ENCODE data around the gene DCTN1. TPM values are rescaled to one million over a fixed set of nuclear protein-coding genes. Genes with fewer than 3 reads are reported as not detected.

Gene DCTN1
- total and polyA plus RNA-seq, 2 donors from 2014 or later, result 134 to 191 TPM

DNA sequence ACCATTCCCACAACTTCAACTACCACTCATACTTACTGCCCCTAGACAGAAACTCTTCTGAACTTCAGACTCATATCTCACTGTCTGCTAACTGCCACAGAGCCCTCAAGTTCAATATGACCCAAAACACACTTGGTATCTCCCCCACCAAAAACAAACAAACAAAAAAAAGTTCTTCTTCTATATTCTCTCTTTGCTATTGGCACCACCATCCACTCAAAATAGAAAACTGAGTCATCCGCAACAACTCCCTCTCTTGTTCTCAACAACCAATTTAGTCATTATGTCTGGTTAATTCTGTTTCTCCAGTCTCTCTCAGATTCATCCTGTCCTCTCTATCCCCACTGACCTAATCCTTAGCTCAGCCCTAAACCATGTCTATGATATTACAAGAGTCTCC, 7.2 kb upstream of the DCTN1 start:
- no peak overlapping the region for H3K9ac ChIP-seq (ENCODE audit: low read length in 3 of 3)
- H3K4me1 ChIP-seq (ENCODE audit: control insufficient read depth in 2 of 3, insufficient read depth in 2 of 3, low read depth in 1 of 3, low read length in 3 of 3), result peaks cover 8 to 13% (median 9%) of the 10 kb centered on the region in 3 donors

DNA sequence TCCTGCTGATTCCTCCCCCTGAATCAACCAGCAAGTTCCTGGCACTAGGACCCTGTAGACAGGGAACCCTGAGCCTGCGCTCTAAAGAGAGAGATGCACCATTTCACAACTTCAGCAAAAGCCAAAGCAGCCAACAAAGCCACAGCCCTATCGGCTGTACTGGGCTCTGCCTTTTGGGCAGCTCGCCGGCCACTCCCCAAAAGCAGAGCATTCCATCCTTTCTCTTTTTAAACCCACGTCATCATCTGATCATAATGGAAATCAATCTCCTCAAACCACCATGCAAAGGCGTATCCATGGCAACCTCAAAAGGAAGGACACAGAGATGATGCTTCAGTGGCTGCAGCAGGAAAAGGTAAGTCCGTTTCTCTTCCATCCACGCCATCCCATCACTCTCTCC, 5.3 kb upstream of the DCTN1 start:
- Histone ChIP-seq H3K9ac (ENCODE audit: low read length in 3 of 3) (no peak overlapping the region), H3K4me1 (ENCODE audit: control insufficient read depth in 2 of 3, insufficient read depth in 2 of 3, low read depth in 1 of 3, low read length in 3 of 3) (peaks cover 6 to 11% (median 7%) of the 10 kb centered on the region in 3 donors), H3K36me3 (ENCODE audit: control insufficient read depth in 2 of 3, insufficient read depth in 3 of 3, low read length in 3 of 3) (no peaks in the 10 kb centered on the region), H3K4me3 (ENCODE audit: low read length in 3 of 3) (no peak overlapping the region), H3K27ac (ENCODE audit: low read depth in 2 of 2, low read length in 2 of 2) (no peak overlapping the region), H3K9me3 (ENCODE audit: control insufficient read depth in 2 of 3, insufficient read depth in 1 of 3, low read length in 3 of 3) (no peaks in the 10 kb centered on the region), H3K27me3 (ENCODE audit: control insufficient read depth, insufficient read depth, low read length) (no peaks in the 10 kb centered on the region)
- no peak for FAIRE-seq
- TF ChIP-seq, protein P1, sequence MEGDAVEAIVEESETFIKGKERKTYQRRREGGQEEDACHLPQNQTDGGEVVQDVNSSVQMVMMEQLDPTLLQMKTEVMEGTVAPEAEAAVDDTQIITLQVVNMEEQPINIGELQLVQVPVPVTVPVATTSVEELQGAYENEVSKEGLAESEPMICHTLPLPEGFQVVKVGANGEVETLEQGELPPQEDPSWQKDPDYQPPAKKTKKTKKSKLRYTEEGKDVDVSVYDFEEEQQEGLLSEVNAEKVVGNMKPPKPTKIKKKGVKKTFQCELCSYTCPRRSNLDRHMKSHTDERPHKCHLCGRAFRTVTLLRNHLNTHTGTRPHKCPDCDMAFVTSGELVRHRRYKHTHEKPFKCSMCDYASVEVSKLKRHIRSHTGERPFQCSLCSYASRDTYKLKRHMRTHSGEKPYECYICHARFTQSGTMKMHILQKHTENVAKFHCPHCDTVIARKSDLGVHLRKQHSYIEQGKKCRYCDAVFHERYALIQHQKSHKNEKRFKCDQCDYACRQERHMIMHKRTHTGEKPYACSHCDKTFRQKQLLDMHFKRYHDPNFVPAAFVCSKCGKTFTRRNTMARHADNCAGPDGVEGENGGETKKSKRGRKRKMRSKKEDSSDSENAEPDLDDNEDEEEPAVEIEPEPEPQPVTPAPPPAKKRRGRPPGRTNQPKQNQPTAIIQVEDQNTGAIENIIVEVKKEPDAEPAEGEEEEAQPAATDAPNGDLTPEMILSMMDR (IDR thresholded peaks at IDR 0.05; ENCODE audit: borderline replicate concordance, extremely low read depth, insufficient read depth), result no peak
- intact Hi-C loops (cut with DNase I), result no loop called here
- DNase-seq, result peak in 1 of 5 donors; percentile 12

More for the DNA sequence above, 7.2 kb upstream of the DCTN1 start:
- TF ChIP-seq, protein P1 (IDR thresholded peaks at IDR 0.05; ENCODE audit: borderline replicate concordance, extremely low read depth, insufficient read depth), result no peak
- Histone ChIP-seq H3K36me3 (ENCODE audit: control insufficient read depth in 2 of 3, insufficient read depth in 3 of 3, low read length in 3 of 3) (no peaks in the 10 kb centered on the region), H3K9me3 (ENCODE audit: control insufficient read depth in 2 of 3, insufficient read depth in 1 of 3, low read length in 3 of 3) (no peaks in the 10 kb centered on the region), H3K27me3 (ENCODE audit: control insufficient read depth, insufficient read depth, low read length) (no peaks in the 10 kb centered on the region), H3K4me3 (ENCODE audit: low read length in 3 of 3) (no peak overlapping the region), H3K27ac (ENCODE audit: low read depth in 2 of 2, low read length in 2 of 2) (no peak overlapping the region)
- intact Hi-C loops (cut with DNase I), result no loop called here
- no peak for DNase-seq
- no peak for FAIRE-seq

DNA sequence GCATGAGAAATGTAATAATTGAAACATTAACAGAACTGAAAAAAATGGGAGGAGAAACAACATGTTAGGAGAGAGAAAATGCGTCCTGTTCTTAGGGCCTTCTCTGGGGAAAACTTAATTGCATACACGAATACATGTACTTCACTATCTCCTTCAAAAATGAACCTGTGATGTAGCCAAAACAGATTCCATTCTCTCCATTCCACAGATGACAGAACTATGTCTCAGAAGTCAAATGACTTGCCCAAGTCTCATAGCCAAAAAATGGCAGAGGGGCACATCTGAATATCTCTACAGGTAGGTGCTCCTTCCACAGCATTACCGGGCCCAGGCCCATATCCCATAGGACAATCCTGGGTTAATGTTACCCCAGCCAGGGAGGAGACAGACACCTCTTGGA, 3.9 kb upstream of the DCTN1 start:
- FAIRE-seq (no peak), DNase-seq (no peak)
- no peak overlapping the region for H3K9ac ChIP-seq (ENCODE audit: low read length in 3 of 3)
- H3K9me3 ChIP-seq (ENCODE audit: control insufficient read depth in 2 of 3, insufficient read depth in 1 of 3, low read length in 3 of 3), result no peaks in the 10 kb centered on the region
- H3K27ac ChIP-seq (ENCODE audit: low read depth in 2 of 2, low read length in 2 of 2), result no peak overlapping the region
- TF ChIP-seq, protein P1 (IDR thresholded peaks at IDR 0.05; ENCODE audit: borderline replicate concordance, extremely low read depth, insufficient read depth), result no peak
- no peaks in the 10 kb centered on the region for H3K27me3 ChIP-seq (ENCODE audit: control insufficient read depth, insufficient read depth, low read length)
- H3K36me3 ChIP-seq (ENCODE audit: control insufficient read depth in 2 of 3, insufficient read depth in 3 of 3, low read length in 3 of 3), result no peaks in the 10 kb centered on the region
- intact Hi-C loops (cut with DNase I), result no loop called here
- peaks cover 0 to 12% (median 3%) of the 10 kb centered on the region in 3 donors for H3K4me1 ChIP-seq (ENCODE audit: control insufficient read depth in 2 of 3, insufficient read depth in 2 of 3, low read depth in 1 of 3, low read length in 3 of 3)
- H3K4me3 ChIP-seq (ENCODE audit: low read length in 3 of 3), result no peak overlapping the region

DNA sequence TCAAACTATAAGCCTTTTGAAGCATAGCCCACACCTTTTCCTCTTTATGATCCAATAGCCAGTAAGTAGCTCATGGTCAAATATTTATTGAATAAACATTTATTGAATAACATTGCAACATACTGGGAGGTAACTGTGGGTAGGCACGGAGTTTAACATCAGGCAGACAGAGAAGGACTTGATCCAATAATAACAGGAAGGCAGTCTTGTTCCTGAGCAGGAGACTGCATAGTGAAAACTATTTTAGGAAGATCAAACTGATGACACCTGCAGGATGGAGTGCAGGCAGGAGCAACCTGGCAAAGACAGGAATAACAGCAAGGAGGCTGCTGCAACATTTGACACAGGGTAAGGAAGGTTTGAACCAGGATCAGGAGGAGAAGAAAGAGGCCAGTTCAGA, 3.1 kb upstream of the DCTN1 start:
- no peak for FAIRE-seq

More for the DNA sequence above, 3.1 kb upstream of the DCTN1 start:
- no peak for DNase-seq
- H3K4me1 ChIP-seq (ENCODE audit: control insufficient read depth in 2 of 3, insufficient read depth in 2 of 3, low read depth in 1 of 3, low read length in 3 of 3), result peaks cover 0 to 8% (median 3%) of the 10 kb centered on the region in 3 donors
- intact Hi-C loops (cut with DNase I), result no loop called here
- no peak overlapping the region for H3K27ac ChIP-seq (ENCODE audit: low read depth in 2 of 2, low read length in 2 of 2)
- H3K9me3 ChIP-seq (ENCODE audit: control insufficient read depth in 2 of 3, insufficient read depth in 1 of 3, low read length in 3 of 3), result no peaks in the 10 kb centered on the region
- H3K36me3 ChIP-seq (ENCODE audit: control insufficient read depth in 2 of 3, insufficient read depth in 3 of 3, low read length in 3 of 3), result no peaks in the 10 kb centered on the region
- H3K4me3 ChIP-seq (ENCODE audit: low read length in 3 of 3), result no peak overlapping the region
- TF ChIP-seq, protein P1 (IDR thresholded peaks at IDR 0.05; ENCODE audit: borderline replicate concordance, extremely low read depth, insufficient read depth), result no peak
- H3K9ac ChIP-seq (ENCODE audit: low read length in 3 of 3), result no peak overlapping the region
- no peaks in the 10 kb centered on the region for H3K27me3 ChIP-seq (ENCODE audit: control insufficient read depth, insufficient read depth, low read length)
